HG02763 (cell line): ENCODE measurements around the gene UFM1.
"Not testable (repeated sequence)": the region's sequence is repeated elsewhere in the genome, so short reads cannot be mapped to it uniquely, and the experiment has no call there.

Experiments used
- ATAC-seq: cut with Tn5 transposase; IDR thresholded peaks from one replicate; pipeline ENCODE4 v1.9.1; 2021; ENCODE audit warnings: mild to moderate bottlenecking, moderate library complexity; ENCODE audit not compliant: unreplicated experiment

The UFM1 gene

DNA sequence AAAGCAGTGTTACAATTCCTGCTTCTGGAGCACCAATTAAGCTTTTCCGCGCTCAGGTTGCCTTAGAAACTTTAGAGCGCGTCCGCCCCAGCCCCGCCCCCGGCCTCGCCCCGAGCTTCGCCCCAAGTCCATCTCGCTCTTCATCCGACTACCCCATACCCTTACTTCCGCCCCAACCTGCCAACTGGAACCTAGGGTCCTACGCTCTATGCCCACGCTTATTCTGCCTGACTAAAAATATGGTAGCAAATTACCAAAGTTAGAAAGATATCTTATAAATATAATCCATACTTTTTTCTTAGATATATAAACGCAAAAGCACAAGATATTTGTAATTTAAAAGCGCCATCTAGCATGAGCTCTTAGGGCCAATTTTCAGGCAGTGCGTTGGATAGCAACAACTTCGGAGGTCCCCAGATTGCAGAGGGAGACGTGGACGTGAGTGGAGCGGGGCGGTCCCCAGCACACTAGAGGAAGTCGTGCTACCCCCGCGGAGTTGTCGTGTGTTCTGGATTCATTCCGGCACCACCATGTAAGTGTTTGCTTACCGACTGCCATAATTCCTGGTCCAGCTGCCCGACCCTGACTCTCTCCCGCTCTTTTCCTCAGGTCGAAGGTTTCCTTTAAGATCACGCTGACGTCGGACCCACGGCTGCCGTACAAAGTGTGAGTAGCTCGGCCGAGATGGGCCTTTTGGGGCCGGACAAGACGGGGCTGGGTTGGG lies at the start of gene UFM1:
TSS of gene UFM1 (plus strand) at position 462 of the 724 bp plus-strand sequence. CDS start at position 531, 69 bp downstream.
- ATAC-seq: peak; percentile 98

DNA sequence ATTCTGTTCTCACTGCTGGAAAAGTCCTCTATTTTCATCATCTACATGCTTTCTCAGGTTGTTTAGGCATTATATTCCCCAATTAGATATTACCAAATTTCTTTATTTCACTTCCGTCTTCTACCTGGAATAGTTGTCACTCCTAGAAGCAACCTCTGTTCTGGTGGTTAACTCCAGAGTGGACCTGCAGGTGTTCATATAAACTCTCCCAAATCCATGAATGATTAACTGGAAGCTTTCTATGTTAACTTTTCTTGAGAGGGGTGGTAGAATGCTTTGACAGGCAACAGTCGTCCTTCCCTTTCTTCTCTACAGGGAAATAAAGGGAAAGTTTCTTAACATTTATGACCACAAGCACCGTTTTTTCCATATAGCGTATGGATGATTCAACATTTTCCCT lies 48.4 kb upstream of the UFM1 start:
- ATAC-seq: no peak

DNA sequence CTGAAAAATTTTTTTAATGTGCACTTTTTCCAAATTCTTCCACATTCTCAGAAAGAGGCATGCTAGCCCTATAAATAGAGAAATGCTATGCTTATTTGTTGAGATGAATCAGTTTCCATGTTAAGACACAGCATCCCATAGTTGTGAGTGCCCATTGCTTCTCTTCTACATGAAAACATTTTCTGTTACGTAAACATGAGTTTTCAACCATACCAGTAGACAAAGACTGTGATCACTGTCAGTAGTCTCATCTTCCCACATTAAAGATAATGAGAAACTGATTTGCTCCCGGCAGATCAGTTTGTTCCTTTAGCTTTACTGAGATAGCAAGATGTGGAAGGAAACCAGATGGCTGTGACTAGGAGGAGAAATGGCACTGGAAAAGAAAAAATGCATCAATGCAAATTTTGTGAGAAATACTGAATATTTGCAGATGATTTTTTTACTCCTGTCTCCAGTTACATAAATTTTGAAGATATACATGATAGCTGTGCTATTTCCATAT lies 45.8 kb upstream of the UFM1 start:
- no peak for ATAC-seq

DNA sequence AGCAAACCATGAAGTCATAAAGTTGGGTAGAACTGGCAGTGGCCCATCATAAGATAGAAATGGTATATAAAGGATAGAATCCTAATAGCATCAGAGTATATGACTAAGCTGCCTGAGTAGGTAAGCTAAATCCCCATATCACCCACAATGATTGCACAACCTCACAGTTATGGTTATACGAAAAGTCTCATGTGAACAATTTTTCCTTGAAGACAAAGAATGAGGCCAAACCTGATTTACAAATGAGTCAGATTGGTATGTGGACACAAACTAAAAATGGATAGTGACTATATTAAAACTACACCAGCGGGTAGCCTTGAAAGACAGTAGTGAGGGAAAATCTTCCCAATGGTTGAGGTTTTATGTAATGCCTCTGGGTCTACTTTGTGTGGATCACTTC lies 40.9 kb upstream of the UFM1 start:
- no peak for ATAC-seq

DNA sequence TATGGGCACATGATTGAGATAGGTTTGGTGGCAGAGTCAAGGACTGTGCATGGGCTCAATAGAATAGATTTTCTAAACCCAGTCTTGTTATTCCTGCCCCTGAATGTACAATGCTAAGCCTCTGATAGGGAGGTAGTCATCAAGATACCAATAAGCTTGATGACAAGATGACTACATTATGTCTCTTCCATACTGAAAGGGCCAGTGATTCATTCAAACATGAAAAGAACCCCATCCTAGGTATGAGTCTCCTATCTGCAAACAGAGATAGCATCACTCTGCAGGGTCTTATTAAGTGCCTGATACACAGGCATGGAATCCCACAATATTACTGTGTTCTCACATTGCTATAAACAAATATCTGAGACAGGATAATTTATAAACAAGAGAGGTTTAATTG lies 40.3 kb upstream of the UFM1 start:
- ATAC-seq: no peak

DNA sequence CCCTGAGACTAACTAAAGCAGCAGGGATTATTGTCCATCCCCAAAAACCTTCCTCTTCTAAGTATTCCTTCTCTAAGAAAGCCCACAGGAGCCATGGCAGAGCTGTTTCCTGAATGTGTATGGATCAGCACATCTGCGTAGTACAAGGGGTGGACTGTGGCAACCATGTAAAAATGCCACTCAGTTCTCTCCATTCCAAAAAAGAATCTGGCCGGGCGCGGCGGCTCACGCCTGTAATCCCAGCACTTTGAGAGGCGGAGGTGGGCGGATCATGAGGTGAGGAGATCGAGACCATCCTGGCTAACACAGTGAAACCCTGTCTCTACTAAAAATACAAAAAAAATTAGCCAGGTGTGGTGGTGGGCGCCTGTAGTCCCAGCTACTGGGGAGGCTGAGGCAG lies 38.5 kb upstream of the UFM1 start:
- not testable (repeated sequence) for ATAC-seq

DNA sequence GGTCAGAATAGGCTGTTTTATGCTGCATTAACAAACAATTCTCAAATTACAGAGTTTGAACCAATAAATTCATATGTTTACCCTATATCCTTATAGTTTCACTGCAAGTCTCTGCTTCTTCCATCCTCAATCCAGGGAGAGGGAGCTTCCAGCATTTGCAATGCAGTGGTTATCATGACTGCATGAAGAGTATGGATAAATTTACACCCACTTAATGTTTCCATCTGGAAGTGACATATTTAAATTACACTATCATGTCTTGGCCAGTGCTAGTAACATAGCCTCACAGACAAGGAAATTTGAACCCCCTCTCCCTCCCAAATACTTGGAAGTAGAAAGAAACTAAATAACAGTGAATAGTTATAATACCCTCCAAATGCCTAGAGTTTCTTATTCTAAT lies 33.5 kb upstream of the UFM1 start:
- ATAC-seq: no peak

DNA sequence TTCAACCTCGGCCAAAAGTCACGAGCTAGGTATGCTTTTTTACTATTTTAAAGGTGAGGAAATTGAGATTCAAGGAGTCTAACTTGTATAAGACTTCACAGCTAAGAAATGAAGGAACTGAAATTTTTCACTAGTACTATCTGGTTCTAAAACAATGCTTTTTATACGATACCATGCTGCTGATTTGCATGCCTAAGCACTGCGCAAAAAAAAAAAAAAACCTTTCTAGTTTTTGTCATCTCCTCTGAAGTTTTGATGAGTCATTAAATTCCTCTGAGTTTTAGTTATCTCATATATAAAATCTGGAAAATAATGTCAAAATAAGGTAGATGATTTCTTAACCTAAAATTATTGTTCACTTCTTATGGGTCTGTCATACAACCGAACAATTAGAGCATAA lies 28.0 kb upstream of the UFM1 start:
- ATAC-seq: no peak

DNA sequence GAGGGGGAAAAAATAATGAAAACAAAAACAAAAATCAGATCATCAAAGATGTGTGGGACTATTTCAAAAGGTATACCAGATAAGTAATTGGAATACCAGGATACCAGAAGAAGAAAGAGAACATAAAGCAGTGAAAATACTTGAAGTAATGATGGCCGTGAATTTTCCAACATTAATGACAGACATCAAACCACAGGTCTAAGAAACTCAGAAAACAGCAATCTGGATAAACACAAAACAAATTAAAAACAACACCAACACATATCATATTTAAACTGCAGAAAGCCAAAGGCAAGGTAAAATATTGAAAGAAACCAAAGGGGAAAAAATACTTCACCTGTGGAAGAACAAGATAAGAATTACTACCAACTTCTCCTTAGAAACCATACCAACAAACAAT lies 24.2 kb upstream of the UFM1 start:
- ATAC-seq: no peak

DNA sequence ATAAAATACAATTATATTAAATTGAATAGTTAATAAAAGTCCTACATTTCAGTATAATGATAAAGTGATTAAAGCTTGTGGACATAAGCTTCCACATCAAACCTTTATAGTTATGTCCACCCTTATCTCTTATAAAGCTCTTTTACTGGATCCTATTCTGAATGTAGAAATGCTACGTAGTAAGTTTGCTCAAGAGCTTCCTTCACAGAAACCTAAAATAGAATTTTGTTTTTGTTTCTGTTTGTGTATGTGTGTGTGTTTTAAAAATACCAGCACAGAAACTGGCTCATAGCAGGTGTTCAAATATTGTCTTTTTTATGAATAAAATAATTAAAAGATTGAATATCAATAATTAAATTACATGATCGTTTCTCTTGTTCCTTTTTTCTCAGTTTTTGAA lies 21.0 kb upstream of the UFM1 start:
- ATAC-seq: no peak

DNA sequence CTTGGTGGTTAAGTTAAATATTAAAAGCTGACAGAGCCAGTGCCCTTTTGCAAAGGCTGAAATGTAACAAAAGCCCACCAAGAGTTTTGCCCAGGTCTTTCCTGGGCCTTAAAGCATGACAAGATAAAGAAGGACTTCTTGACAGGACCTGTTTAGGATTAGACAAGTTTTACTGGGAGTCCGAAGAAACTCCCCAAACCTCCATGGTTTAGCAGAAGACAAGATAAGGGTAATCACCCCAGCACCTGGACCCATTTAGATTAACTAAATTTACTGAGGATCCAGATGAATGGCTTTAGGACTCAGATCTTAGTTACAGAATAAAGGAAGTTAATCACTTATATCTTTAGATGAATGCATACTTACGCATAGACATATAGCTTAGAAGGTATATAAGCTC lies 14.8 kb upstream of the UFM1 start:
- ATAC-seq: no peak

DNA sequence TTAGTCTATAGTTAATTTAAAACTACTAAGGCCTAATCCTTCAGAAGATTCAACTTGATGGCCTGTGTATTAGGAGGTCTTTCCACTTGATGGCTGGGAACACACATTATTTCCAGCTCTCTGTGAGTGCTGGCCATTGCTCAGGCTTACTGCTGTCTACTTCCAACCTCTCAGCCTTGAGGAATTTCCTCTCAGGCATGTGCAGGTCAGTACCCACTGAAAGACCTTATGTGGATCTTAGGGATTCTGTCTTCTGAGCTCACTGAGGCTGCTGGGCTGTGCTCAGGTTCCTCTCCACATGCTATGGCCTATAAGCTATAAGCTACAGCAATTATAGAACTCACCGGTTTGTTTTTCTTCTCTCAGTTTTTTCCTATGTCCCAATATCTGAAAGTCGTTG lies 11.6 kb upstream of the UFM1 start:
- ATAC-seq: no peak

DNA sequence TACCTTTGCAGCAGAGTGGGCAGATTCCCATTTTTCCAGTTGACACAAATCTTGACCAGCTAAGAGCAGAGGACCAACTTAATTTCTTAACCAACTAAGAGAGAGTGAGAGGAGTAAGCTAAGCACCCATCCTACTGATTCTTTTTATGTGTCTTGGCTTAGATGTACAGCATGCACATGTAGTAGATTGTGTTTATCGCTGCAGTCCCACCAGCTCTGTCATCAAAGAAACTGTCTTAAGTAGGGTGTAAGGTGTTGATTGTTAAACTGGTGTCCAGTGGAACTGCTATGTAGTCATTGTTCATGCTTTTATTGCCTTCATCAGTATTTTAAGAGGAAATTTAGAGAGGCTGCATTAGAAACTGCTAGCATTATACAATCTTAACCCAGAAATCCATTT lies 9.0 kb upstream of the UFM1 start:
- no peak for ATAC-seq

DNA sequence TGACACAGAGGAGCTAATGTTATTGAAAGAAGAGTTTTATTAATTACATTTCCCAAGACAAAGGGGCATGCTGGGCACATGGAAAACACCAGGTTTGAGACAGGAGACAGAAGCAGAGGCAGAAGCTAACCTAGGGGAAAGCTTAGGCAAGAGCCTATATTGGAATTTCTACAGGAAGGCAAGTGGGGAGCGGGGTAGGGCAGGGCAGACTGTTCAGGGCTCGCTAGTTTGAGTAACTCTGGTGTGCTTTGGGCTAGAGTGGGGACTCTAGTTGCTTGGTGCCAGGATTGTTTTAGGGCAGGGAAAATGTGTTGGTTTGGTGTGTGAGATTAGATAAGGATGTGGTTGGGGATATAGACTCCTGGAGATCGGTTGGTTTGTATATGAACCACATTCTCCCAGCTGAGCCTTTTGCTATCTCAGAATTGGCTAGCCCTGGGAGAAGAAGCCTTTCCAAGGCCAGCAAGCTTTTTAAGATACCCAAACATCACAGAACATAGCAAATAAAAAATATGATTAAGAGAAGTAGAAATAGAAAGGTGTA lies 8.4 kb upstream of the UFM1 start:
- no peak for ATAC-seq

DNA sequence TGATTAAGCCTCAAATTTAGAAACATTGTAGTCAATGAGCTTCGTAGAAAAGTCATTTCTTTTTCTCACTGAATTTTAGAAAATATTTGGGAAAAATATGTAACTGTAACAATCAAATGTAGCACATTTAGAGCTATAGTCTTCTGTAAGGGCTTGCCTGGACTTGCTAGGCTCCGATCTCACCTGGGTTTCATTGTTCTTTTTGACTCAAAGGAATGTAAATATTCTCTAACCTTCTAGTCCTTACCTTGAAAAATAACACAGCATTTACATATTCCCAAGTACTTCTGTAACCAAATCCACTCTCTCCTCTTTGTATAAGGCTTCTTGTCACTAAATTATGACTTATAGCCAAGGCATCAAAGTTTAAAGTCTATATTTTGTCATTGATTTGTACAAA lies 2.9 kb upstream of the UFM1 start:
- ATAC-seq: no peak

DNA sequence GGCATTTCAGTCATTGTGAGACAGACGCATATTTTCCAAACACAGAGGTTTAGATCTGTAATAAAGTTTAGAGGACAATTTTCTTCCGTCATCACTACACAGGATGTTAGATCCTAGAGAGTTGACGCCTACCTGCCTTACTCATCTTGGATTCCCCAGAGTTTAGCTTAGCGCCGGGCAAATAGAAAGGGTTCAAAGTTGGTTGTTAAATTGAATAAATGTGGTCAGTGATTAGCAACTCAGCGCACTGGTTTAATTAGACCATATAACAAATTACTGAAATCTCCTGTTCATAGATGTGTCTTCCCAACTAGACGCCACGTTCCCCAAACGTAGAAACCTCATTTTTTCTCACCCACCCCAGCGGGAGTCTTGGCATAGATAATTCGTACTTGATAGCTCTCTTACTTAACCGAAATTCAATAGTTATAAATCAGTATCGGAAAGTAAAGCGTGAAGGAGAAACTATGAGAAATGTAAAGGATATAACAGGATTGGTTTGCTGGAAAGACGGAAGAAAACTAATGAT lies 726 bp upstream of the UFM1 start:
- peak; percentile 5 for ATAC-seq

DNA sequence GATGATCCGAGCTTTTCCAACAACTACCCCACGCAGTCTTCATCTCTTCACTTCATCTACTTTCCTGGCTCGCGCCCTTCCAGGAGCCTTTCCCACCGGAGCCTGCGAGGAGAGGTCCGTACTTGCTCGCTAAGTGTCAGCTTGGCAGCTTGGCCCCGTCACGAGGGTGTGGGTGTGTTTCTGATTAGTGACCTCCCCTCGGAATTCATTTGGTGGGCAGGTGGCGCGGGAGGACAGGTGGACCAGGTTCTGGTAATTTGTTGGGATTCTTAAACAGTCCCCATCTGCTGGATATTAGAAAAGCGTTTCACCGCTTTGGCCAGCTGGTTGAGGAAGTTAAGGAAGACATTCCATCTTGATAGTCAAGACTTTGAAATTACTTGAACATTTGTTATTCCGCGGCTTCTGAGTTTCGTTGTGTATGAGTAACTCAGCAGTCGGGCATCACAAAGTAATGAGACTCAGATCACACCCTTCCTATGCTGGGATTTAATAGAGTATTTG lies 515 bp downstream of the UFM1 start:
- peak; percentile 30 for ATAC-seq

DNA sequence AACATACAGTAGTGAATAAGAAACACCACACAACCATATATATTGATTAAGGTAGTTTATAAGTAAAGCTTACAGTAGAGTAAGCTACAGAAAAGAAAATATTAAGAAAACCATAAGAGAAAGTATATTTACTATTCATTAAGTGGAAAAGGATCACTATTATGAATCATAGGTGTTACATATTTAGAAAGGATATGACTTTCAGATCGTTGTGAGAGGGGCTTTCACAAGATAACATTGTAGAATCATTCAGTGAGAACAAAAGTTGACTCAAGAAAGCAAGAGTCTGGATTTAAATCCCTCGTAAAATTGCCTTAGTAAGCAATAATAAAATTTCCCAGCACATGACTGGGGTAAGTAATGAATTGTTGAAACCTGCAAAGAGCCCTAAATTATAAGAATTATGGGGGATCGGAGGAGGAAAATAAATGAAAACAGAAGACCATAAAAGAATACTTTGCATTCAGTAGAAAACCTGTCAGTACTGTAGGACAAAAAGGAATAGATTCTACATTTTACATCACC lies 6.0 kb downstream of the UFM1 start:
- ATAC-seq: no peak

DNA sequence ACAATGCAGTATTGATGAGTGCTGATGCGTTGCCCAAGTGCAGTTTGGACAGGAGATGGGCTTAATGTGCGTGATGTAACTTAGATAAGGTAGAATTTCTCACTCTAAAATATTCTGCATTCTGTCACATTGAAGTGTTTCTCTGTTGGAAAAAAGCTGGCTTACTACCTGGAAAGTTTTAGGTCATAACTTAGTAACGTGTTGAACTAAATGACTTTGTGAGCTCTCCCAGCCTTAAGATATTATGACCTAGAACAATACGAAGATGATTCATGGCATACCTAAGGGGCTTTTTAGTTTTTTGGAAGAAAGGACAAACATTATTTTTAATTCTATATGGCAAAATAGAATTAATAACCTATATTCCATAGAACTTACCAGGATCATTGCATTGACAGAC lies 9.0 kb downstream of the UFM1 start:
- no peak for ATAC-seq

DNA sequence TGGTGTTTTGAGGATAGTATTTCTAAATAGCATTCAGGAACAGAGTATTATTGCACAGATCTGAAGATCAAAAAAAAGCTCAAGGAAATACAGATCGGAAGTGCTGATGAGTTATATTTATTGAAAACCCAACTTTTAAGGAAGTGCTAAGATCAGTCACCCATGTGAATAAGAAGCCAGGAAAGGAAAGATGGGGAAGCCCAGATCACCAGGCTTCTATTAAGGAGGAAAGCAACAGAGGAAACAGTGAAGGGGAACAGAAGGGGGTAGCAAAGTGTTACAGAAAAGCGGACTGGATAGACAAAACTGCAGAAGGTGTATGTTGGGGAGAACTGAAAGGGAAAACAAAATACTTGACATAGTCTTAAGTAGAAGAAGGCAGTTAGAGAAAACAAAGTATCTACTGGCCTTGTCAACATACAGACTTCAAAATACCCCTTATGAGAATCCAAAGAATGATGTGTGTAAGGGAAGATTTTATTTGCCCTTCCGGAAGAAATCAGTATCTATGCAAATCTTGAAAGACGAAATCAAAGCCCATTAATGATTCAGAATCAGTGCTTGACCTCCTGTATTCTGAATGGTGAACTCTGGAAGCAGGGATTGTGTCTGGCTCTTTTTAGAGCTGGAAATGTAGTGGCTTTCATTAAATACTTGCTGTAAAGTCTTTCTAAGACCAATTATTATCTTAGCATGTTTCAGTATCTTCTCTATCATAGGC lies 12.1 kb downstream of the UFM1 start:
- ATAC-seq: no peak

DNA sequence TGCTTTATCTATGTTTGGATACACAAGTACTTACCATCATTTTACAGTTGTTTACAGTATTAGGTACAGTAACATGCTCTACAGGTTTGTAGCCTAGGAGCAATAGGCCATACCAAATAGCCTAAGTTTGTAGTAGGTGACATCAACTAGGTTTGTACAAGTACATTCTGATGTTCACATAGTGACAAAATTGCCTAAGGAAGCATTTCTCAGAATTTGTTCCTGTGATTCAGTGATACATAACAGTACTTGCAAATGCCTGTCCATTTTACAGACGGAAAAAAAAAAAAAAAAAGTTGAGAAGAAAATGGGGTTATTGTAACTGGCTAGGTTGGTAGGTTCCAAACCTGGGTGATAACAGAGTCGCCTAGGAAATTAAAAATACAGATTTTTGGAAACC lies 13.6 kb downstream of the UFM1 start:
- ATAC-seq: no peak
